HepG2 (cell line): Measurements from ENCODE around the gene CDC34. TPM values are rescaled to one million over a fixed set of nuclear protein-coding genes. Genes with fewer than 3 reads are reported as not detected.

Experiments used
- AKAP8 ChIP-seq: sonication (generic); formaldehyde crosslinking; IDR thresholded peaks from 2 replicates; pipeline ENCODE4 v1.5.1; 2020; ENCODE audit warnings: mild to moderate bottlenecking, missing genetic modification reagents
- ARID4A ChIP-seq: sonication (generic); formaldehyde crosslinking; IDR thresholded peaks from 2 replicates; pipeline ENCODE4 v1.5.0; 2020; ENCODE audit warnings: mild to moderate bottlenecking, missing genetic modification reagents, borderline replicate concordance
- HMGXB4 ChIP-seq, 2 experiments: sonication (generic) in 1 of 2; formaldehyde crosslinking in 1 of 2; IDR thresholded peaks; 2 replicates each; pipeline versions ENCODE4 v1.4.0 to v1.6.1; 2018 to 2020; ENCODE audit warnings: missing genetic modification reagents in 2 of 2, borderline replicate concordance in 1 of 2, low read depth in 1 of 2, mild to moderate bottlenecking in 1 of 2, missing biosample characterization in 1 of 2
- HNF4G ChIP-seq, 2 experiments: sonication (generic) in 1 of 2; formaldehyde crosslinking in 1 of 2; IDR thresholded peaks; 2 replicates each; pipeline versions ENCODE4 v1.4.0 to v1.6.1; 2011 to 2020; ENCODE audit warnings: borderline replicate concordance in 2 of 2, low read depth in 2 of 2, mild to moderate bottlenecking in 2 of 2, low read length in 1 of 2, missing genetic modification reagents in 1 of 2, moderate library complexity in 1 of 2
- MEF2D ChIP-seq: sonication (generic); formaldehyde crosslinking; IDR thresholded peaks from 2 replicates; pipeline ENCODE4 v1.5.1; 2020; ENCODE audit warnings: mild to moderate bottlenecking, missing genetic modification reagents
- PAX8 ChIP-seq: sonication (generic); formaldehyde crosslinking; IDR thresholded peaks from 2 replicates; pipeline ENCODE4 v1.8.0; 2022; ENCODE audit warnings: mild to moderate bottlenecking, missing genetic modification reagents, borderline replicate concordance
- PPARG ChIP-seq: conservative IDR thresholded peaks from 2 replicates; pipeline ENCODE4 v1.6.1; 2016; ENCODE audit warnings: missing biosample characterization, missing genetic modification reagents
- RBM39 ChIP-seq: fragments of 200-400 bp; formaldehyde crosslinking; IDR thresholded peaks from one replicate; pipeline ENCODE4 v1.6.1; 2018; ENCODE audit warnings: antibody characterized with exemption, mild to moderate bottlenecking, low read depth, low read length; ENCODE audit not compliant: poor library complexity, severe bottlenecking
- TFE3 ChIP-seq: IDR thresholded peaks from 2 replicates; pipeline ENCODE4 v1.6.1; 2016
- ZNF580 ChIP-seq: IDR thresholded peaks from 2 replicates; pipeline ENCODE4 v1.6.1; 2016; ENCODE audit warnings: low read depth, borderline replicate concordance
- ZNF747 ChIP-seq: sonication (generic); formaldehyde crosslinking; IDR thresholded peaks from 2 replicates; pipeline ENCODE4 v1.8.1; 2023; ENCODE audit warnings: missing genetic modification reagents, mild to moderate bottlenecking, borderline replicate concordance
- ZNF780A ChIP-seq: sonication (generic); formaldehyde crosslinking; IDR thresholded peaks from 2 replicates; pipeline ENCODE4 v1.8.0; 2022; ENCODE audit warnings: mild to moderate bottlenecking, missing genetic modification reagents, moderate library complexity
- polyA plus RNA-seq, 8 experiments: library from polyadenylated mRNA; depleted of rRNA in 3 of 8; stranded (reverse) in 7 of 8; unstranded in 1 of 8; fragments of >200 nt; fragmentation: Illumina TruSeq in 4 of 8; extraction: Trizol in 4 of 8; gene quantifications; 2 replicates each; pipeline versions ENCODE4 v1.2.1 to v1.2.3, GENCODE V29; 2011 to 2016; ENCODE audit warnings: low read depth in 4 of 8, missing spikeins in 1 of 8, mixed read lengths in 1 of 8; ENCODE audit not compliant: insufficient read depth in 1 of 8
- total RNA-seq, 5 experiments: library from RNA; depleted of rRNA; stranded (reverse); fragments of >200 nt; fragmentation: Illumina TruSeq; extraction: Trizol; gene quantifications; 2 replicates each; pipeline ENCODE4 v1.2.3, GENCODE V29; 2016; ENCODE audit warnings: low read depth in 1 of 5
- TF ChIP-seq, protein P1 (sequence below): IDR thresholded peaks from 2 replicates; pipeline ENCODE4 v1.6.1; 2016; ENCODE audit warnings: mild to moderate bottlenecking
- TF ChIP-seq, protein P2 (sequence below): sonication (generic); formaldehyde crosslinking; IDR thresholded peaks from 2 replicates; pipeline ENCODE4 v1.8.0; 2022; ENCODE audit warnings: low read depth, missing genetic modification reagents

Gene CDC34
- total and polyA plus RNA-seq, 2 of the 13 experiments (the other 11 are each of a cell fraction or from before 2014, with no cell fraction given): 138 to 150 TPM

DNA sequence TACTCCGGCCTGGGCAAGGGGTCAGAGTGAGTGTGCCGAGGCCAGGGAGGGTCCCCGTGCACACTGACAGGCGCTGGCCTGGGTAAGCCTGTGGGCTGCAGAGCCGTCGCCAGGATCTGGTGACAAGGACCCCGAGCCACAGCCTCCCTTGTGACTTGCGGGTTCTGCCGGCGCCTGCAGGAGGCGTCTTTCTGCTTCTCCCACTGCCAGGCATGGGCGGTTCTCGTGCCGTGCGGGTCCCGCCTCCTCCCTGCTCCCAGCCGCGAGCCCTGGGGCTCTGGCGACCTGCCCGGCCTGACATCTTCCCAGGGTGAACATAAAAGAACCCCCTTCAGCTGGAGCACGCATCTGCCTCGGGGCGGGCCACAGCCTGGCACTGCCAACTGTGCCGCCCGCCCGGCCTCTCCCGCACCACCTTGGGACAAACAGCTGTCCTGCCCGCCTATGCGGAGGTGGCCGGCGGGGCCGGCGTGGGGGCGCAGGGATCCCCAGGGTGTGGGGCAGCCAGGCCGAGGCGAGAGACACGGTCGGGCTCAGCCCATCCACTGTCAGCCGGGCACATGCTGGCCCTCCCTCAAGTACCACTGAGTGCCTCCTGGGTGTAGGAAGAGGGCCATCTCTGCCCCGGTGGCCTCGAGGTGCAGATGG is 56.7 kb downstream of the CDC34 start (continued):
- 0 out of 2 replicates have a peak, but pooled peaks have one; percentile 14 for TF ChIP-seq PPARG (CRISPR knock-in tag)
- TF ChIP-seq ZNF780A (CRISPR knock-in tag): no peak
- TF ChIP-seq TFE3: 0 out of 2 replicates have a peak, but pooled peaks have one; percentile 34
- TF ChIP-seq, protein P1, sequence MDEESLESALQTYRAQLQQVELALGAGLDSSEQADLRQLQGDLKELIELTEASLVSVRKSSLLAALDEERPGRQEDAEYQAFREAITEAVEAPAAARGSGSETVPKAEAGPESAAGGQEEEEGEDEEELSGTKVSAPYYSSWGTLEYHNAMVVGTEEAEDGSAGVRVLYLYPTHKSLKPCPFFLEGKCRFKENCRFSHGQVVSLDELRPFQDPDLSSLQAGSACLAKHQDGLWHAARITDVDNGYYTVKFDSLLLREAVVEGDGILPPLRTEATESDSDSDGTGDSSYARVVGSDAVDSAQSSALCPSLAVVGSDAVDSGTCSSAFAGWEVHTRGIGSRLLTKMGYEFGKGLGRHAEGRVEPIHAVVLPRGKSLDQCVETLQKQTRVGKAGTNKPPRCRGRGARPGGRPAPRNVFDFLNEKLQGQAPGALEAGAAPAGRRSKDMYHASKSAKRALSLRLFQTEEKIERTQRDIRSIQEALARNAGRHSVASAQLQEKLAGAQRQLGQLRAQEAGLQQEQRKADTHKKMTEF: peak; percentile 37; the same call in 1 of the 2 replicates
- no peak for TF ChIP-seq AKAP8 (CRISPR knock-in tag)
- TF ChIP-seq ZNF580: 0 out of 2 replicates have a peak, but pooled peaks have one; percentile 25
- peak in 1 of 2 experiments; percentile 69; a peak in 1 of 4 replicates for TF ChIP-seq HMGXB4 (CRISPR knock-in tag; IDR thresholded peaks at IDR 0.05; ENCODE audit: borderline replicate concordance in 1 of 2, low read depth in 1 of 2)
- TF ChIP-seq, protein P2, sequence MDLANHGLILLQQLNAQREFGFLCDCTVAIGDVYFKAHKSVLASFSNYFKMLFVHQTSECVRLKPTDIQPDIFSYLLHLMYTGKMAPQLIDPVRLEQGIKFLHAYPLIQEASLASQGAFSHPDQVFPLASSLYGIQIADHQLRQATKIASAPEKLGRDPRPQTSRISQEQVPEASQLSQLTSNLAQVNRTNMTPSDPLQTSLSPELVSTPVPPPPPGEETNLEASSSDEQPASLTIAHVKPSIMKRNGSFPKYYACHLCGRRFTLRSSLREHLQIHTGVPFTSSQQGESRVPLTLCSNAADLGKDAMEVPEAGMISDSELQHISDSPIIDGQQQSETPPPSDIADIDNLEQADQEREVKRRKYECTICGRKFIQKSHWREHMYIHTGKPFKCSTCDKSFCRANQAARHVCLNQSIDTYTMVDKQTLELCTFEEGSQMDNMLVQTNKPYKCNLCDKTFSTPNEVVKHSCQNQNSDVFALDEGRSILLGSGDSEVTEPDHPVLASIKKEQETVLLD: no peak
- TF ChIP-seq ARID4A (CRISPR knock-in tag): peak; percentile 53; the same call in 1 of the 2 replicates
- TF ChIP-seq MEF2D: no peak
- no peak for TF ChIP-seq ZNF747 (CRISPR knock-in tag)
- TF ChIP-seq RBM39: no peak
- no peak for TF ChIP-seq PAX8
- TF ChIP-seq HNF4G (IDR thresholded peaks at IDR 0.05; ENCODE audit: borderline replicate concordance, low read depth, low read length): no peak
- TF ChIP-seq HNF4G (CRISPR knock-in tag; IDR thresholded peaks at IDR 0.05; ENCODE audit: borderline replicate concordance, low read depth): no peak
